NCI-H2107 (cell line): ENCODE measurements around the gene CLDN3.

ENCODE experiments used
- DNase-seq: peaks from one replicate; lab custom pipeline; 2025; lab: John Stamatoyannopoulos, UW

Gene CLDN3

GRCh38 chr7:73770860-73771670 lies 995 bp upstream of the CLDN3 start:
- no peak for DNase-seq

GRCh38 chr7:73769481-73770001 lies 529 bp downstream of the CLDN3 start:
- DNase-seq, result no peak

DNA sequence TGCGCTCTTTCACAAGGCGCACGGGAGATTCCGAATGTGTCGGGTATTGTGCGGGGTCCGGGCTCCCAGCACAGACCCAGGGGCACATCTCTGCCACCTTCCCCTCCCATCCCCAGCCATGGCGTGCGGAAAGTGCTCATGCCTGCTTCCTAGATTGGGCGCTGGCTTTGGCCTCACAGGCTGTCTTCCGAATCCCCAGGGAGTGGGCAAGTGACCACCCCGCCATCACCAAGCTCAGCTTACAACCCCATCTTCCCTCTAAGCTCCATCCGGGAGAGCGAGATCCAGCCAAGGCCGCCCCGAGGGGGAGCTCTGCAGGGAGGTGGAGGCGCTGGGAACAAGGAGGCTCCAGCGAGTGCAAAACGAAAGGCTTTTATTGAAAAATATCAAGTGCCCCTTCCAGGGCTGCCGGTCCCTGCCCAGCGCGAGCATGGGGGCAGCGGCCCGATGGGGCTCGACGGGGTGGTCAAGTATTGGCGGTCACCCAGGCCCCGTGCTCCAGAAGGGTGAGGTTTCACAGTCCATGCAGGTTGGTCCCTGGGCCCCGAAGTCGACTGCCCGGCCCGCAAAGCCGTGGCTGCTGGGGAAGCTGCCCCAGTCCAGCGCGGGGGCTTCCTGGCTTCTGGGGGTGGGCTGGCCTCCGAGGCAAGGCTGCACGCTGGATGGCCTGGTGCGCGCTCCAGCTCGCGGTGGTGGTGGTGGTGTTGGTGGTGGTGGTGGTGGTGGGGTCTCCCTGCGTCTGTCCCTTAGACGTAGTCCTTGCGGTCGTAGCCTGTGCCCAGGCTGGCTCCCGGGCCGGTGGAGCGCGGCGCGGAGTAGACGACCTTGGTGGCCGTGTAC lies 1.2 kb downstream of the CLDN3 start:
- no peak for DNase-seq

- DNase-seq, result no peak
These were observed 3.4 kb downstream of the CLDN3 start for GRCh38 chr7:73766556-73767229.

DNA sequence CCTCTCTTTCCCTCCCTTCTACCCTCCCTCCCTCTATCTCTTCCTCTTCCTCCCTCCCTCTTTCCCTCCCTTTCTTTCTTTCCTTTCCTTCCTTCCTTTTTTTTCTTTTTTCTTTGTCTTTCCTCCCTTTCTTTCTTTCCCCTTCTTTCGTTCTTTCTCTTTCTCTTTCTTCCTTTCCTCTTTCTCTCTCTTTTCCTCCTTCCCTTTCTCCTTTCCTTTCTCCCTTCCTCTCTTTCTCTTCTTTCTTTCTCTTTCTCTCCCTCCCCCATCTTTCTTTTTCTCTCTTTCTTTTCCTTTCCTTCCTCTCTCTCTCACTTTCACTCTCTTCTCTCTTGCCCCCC lies 7.4 kb downstream of the CLDN3 start:
- no peak for DNase-seq

DNA sequence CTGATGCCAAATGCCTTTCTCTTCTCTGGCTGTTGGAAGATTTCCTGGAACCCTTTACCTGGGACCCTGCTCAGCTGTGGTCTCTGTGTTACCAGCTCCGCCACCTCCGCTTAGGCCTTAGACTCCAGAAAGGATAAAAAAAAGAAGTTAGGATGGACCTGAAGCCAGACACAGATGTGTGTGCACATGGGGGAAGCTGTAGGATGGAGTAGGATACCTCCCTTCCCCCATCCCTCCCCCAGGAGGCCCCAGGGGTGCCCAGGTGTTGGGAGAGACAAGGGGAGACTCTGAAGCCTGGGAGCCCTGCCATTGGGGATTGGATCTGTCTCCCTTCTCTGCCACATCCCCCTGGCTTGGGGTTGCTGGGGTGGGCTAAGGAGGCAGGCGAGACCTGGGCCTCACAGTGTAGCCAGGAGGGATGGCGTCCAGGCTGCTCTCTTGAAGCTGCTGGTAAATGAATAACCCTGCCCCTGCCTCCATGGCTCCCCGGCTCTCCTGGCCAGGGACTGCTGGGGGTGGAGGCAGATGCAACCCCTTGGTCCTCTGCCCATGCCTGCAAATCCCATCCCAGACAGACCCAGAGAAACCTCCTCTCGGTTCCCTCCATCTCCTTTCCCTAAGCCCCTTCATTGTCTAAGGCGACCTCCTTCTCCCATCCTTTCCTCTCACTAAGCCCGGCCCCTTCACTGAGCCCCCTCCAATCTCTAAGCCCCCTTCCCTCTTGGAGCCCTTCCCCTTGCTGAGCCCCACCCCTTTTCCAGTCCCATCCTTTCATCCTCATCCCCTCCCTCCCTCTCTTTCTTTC lies 8.0 kb downstream of the CLDN3 start:
- no peak for DNase-seq

DNA sequence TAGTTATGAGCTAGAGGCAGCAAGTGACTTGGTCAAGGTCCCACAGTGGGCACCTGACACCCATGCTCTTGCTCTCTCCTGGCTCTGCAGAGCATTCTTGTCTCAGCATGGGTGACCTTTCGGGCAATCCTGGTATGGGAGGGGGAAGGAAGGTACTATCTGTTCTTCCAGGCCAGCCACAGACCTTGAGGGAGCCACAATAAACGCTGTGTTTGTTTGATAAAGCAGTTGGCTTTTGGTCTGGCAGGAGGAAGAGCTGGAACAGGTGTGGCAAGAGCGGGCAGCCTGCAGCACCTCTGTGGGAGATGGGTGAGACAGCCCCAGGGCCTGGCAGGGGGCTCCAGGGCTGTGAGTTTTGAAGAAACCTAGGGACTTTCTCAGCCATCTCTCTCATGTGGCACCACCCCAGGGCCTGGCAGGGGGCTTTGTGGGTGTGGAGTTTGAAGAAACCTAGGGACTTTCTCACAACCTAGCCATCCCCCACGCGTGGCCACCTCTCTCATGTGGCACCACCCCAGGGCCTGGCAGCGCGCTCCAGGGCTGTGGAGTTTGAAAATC lies 11.4 kb downstream of the CLDN3 start:
- DNase-seq, result no peak

GRCh38 chr7:73749931-73750776 lies 19.9 kb downstream of the CLDN3 start:
- DNase-seq, result no peak

GRCh38 chr7:73746378-73746777 lies 23.7 kb downstream of the CLDN3 start:
- no peak for DNase-seq

GRCh38 chr7:73742753-73743641 lies 27.1 kb downstream of the CLDN3 start:
- DNase-seq, result peak; percentile 94

DNA sequence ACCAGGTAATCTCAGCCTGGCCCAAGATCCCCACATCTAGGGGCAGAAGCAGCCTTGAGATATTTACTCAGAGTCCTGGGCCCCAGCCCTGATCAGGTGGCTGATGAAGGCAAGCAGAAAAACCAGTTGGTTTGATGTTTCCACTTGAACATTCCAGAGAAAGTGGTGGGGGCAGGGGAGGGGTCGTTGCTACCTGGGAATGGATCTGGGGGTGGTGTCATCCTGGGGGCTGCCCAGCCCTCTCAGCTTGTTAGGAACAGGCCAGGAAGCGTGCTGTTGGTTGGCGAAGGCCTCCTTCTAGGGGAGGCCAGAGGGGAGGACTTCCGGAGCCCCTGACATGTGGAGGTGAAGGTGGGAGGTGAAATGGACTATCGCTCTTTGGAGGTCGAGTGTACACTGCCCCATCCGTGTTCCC lies 27.7 kb downstream of the CLDN3 start:
- DNase-seq, result no peak

DNA sequence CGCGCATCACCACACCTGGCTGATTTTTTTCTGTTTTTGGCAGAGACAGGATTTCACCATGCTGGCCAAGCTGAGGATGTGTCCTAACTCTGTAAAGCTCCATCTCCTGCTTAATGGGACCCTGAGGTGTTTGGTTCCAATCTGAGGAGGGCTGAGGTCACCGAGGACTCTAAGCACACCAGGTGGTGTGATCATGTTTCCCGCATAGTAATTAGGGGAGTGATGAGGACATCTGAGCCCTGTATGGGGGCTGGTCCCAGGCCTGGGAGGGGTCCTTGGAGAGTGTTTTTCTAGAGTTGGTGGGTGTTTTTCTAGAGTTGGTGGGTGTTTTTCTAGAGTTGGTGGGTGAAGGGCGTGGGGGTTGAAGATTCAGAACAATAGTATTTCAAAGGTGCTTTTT lies 28.5 kb downstream of the CLDN3 start:
- peak; percentile 86 for DNase-seq

DNA sequence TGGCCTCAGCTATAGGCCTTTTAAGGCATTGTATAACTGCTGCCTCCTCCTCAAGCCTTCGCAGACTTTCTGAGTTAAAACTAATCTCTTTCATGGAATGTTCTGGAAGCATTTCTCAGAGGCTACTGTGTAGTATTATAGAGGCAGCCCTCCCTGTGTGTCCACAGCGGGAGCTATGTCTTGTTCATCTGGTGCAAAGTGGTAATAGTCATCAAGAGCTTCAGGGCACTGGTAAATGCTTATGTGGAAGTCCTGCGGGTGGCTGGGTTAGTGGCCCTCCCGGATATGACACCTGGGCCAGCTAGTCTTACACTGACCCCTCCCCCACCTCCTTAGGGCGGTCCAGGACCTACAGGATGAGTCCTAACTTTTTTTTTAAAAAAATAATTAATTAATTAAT lies 29.3 kb downstream of the CLDN3 start:
- DNase-seq, result no peak

- no peak for DNase-seq
These were observed 29.9 kb downstream of the CLDN3 start for GRCh38 chr7:73740212-73740611.

DNA sequence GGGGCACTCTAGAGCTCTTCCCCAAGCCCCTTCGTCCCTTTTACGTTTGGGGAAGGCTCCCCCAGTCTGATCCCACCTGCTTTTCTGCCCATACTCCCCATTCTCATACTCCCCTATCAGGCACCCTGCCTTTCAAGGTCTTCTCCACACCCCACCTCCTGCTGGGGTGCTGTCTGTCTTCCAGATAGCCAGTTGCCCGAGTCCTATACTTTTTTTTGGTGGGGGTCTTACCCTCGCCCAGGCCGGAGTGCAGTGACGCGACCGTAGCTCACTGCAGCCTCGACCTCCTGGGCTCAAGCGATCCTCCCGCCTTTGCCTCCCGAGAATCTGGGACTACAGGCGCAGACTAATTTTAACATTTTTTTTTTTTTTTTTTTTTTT lies 30.7 kb downstream of the CLDN3 start:
- DNase-seq, result no peak

DNA sequence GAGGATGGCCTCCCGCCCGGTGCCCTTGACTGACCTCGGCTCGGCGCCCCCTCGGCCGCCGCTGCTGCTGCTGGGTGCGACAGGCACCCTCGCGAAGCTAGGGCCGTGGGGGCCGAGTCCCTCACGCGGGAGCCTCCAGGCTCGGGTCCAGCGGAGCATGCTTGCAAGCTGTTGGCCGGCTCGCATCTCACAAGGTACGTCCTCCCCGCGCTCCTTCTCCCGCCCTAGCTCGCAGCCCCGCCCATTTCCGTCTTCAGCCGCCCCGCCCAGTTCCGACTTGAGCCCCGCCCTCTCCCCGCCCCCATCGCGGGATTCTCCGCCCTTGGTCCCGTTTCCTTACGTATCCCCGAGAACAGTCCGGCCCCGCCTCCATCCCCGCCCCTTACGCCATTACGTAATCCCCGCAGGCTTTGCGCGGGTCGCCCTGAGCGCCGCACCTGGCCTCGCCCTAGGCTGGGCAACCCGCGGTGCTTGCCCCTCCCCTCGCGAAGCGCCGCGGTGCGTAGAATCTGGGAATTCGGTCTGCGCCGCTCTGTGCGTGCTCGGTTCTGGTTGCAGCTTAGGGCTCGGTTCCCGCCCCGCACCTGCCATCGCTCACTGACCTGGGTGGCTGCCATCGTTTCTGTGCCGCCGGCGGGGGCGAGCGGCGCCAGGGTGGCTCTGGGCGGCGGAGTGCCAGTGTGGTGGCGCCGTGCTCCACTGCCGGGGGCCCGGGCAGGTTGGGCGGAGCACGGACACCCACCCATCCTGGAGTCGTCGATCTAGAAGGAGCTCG lies 31.3 kb downstream of the CLDN3 start, which contains the start of gene ABHD11:
Gene ABHD11 (minus strand): TSS at position 191 of the 775 bp plus-strand sequence. CDS start 32 bp downstream, at position 159.
- DNase-seq, result peak; percentile 99

DNA sequence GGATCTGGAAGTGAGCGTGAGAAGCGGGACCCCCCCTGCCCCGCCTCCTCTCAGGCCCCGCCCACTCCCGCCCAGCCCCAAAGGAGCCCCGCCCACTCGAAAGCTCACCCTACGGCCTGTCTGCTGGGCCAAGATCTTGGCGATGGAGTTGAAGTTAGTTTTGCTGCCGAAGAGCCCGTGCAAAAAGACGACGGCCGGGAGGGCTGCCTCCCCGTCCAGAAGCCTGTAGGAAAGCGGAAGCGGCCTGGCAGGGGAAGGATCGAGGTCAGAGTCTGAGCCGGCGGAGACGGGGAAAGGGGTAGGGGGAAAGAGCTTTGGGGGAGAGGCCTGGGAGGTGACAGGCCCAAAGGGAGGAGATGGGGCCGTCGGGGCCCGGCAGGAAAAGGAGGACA lies 31.9 kb downstream of the CLDN3 start:
- no peak for DNase-seq

DNA sequence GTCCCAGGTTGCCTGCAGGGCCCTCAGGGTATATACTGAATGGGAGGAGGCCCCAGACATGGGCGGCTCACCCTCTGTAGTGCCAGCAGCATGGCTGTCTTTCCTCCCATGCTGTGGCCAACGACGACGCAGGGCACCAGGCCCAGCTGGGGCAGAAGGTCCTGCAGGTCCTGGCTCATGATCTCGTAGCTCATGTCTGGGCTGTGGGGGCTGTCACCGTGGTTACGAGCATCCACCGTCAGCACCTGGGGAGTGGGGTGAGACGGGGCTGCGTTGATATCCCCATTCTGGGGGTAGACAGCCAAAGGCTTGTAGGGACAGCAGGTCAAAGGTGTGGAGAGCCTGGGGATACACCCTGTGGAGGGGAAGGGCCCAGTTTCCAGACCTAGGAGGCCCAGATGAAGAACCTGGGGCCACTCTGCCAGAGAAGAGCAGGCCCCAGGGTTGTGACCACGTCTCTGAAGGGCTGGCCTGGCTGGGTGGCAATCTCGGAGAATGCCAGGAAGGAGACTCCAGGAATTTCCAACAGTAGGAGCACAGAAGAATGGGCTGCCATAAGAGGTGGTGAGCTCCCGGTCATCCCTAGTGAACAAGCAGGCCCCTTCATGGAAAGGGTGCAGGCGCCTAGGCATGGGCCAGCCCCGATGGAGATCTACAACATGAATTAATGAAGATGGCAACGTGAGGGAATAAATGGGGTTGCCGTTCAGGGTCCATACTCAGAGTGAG lies 32.4 kb downstream of the CLDN3 start:
- no peak for DNase-seq
